OCI-LY1 (cell line): Measurements from ENCODE around the gene GNG3.
"Not testable (repeated sequence)": the region's sequence is repeated elsewhere in the genome, so short reads cannot be mapped to it uniquely, and the experiment has no call there.

ENCODE experiments used
- H2AFZ ChIP-seq: fragments of 200-600 bp; sonication (generic), shearing (Covaris generic); 2 replicates; pipeline ENCODE4 v1.6.0; 2014; ENCODE audit warnings: antibody characterized with exemption, mild to moderate bottlenecking, low read length
- H3F3A ChIP-seq: fragments of 200-600 bp; sonication (generic), shearing (Covaris generic); 2 replicates; pipeline ENCODE4 v1.6.0; 2014; ENCODE audit warnings: mild to moderate bottlenecking, antibody characterized with exemption, low read length, moderate library complexity; ENCODE audit not compliant: insufficient read depth
- H3K27ac ChIP-seq: fragments of 200-600 bp; sonication (generic); 2 replicates; pipeline ENCODE4 v1.5.1; 2014; ENCODE audit warnings: low read length, mixed run types, mild to moderate bottlenecking, low read depth; ENCODE audit not compliant: poor library complexity, severe bottlenecking
- H3K27me3 ChIP-seq: fragments of 200-600 bp; sonication (generic); 2 replicates; pipeline ENCODE4 v1.6.0; 2014; ENCODE audit warnings: antibody characterized with exemption, mild to moderate bottlenecking, low read length, moderate library complexity; ENCODE audit not compliant: insufficient read depth
- H3K36me3 ChIP-seq: fragments of 200-600 bp; sonication (generic); 2 replicates; pipeline ENCODE4 v1.6.1; 2014; ENCODE audit warnings: mild to moderate bottlenecking, antibody characterized with exemption, low read length, moderate library complexity, mixed read lengths; ENCODE audit not compliant: insufficient read depth
- H3K4me1 ChIP-seq: fragments of 200-600 bp; sonication (generic); 2 replicates; pipeline ENCODE4 v1.5.1; 2014; ENCODE audit warnings: mild to moderate bottlenecking, low read length, moderate library complexity; ENCODE audit not compliant: insufficient read depth, severe bottlenecking
- H3K4me2 ChIP-seq: fragments of 200-600 bp; sonication (generic), shearing (Covaris generic); 2 replicates; pipeline ENCODE4 v1.6.1; 2014; ENCODE audit warnings: low read length
- H3K4me3 ChIP-seq: fragments of 200-600 bp; sonication (generic); 2 replicates; pipeline ENCODE4 v1.5.1; 2014; ENCODE audit warnings: low read length, low read depth, mild to moderate bottlenecking, mixed read lengths; ENCODE audit not compliant: poor library complexity, severe bottlenecking
- H3K79me2 ChIP-seq: fragments of 200-600 bp; shearing (Covaris generic); 2 replicates; pipeline ENCODE4 v1.6.1; 2016; ENCODE audit warnings: mixed run types, low read length, mixed read lengths; ENCODE audit not compliant: insufficient read depth
- H3K9ac ChIP-seq: fragments of 200-600 bp; sonication (generic), shearing (Covaris generic); 2 replicates; pipeline ENCODE4 v1.6.1; 2014; ENCODE audit warnings: mild to moderate bottlenecking, low read length, mixed read lengths
- H3K9me2 ChIP-seq: fragments of 200-600 bp; sonication (generic), shearing (Covaris generic); 2 replicates; pipeline ENCODE4 v1.6.1; 2014; ENCODE audit warnings: low read depth, mild to moderate bottlenecking, low read length, mixed read lengths
- H3K9me3 ChIP-seq: fragments of 200-600 bp; shearing (Covaris generic); 2 replicates; pipeline ENCODE4 v1.6.1; 2014; ENCODE audit warnings: low read length, mixed read lengths
- H4K20me1 ChIP-seq: fragments of 200-600 bp; sonication (generic), shearing (Covaris generic); 2 replicates; pipeline ENCODE4 v1.6.0; 2016; ENCODE audit warnings: mild to moderate bottlenecking, low read length; ENCODE audit not compliant: insufficient read depth
- CTCF ChIP-seq: fragments of 200-600 bp; sonication (generic), shearing (Covaris generic); IDR thresholded peaks from 2 replicates; pipeline ENCODE4 v1.5.1; 2017; ENCODE audit warnings: mild to moderate bottlenecking, antibody characterized with exemption, low read length, moderate library complexity, mixed read lengths
- EZH2 ChIP-seq: fragments of 200-600 bp; sonication (generic), shearing (Covaris generic); IDR thresholded peaks from 2 replicates; pipeline ENCODE4 v1.8.0; 2017; ENCODE audit warnings: borderline replicate concordance, mixed run types, mild to moderate bottlenecking, antibody characterized with exemption, low read length, moderate library complexity, mixed read lengths

The GNG3 gene

GRCh38 chr11:62688491-62688890 is 19.0 kb upstream of the GNG3 start:
- no peak overlapping the region for H3K4me2 ChIP-seq
- H3K4me3 ChIP-seq = no peak overlapping the region
- no peaks in the 10 kb centered on the region for H3K27me3 ChIP-seq

GRCh38 chr11:62689421-62690183 is 17.9 kb upstream of the GNG3 start, which contains the start of gene LRRN4CL:
LRRN4CL (minus strand) TSS chr11:62689530; CDS start chr11:62688508, 1,022 bp downstream.
- Histone ChIP-seq H4K20me1 (no peaks in the 10 kb centered on the region), H3K9me2 (no peaks in the 10 kb centered on the region), H3K4me1 (no peaks in the 10 kb centered on the region), H3K27ac (no peak within 1 kb of the TSS), H2AFZ (no peak within 1 kb of the TSS), H3K4me3 (no peak within 1 kb of the TSS), H3K4me2 (no peak within 1 kb of the TSS), H3K36me3 (peaks cover 48% of the 10 kb centered on the region; the same call in 1 of the 2 replicates), H3K79me2 (no peaks in the 10 kb centered on the region), H3K9me3 (no peaks in the 10 kb centered on the region), H3K9ac (no peak within 1 kb of the TSS), H3F3A (no peaks in the 10 kb centered on the region), H3K27me3 (no peaks in the 10 kb centered on the region)
- TF ChIP-seq CTCF = no peak
- no peak for TF ChIP-seq EZH2

More at GRCh38 chr11:62688491-62688890, 19.0 kb upstream of the GNG3 start:
- H3K9me2 ChIP-seq = no peaks in the 10 kb centered on the region
- H4K20me1 ChIP-seq = no peaks in the 10 kb centered on the region
- H2AFZ ChIP-seq = no peak overlapping the region
- H3F3A ChIP-seq = no peaks in the 10 kb centered on the region
- TF ChIP-seq CTCF = no peak
- no peak for TF ChIP-seq EZH2
- H3K9me3 ChIP-seq = no peaks in the 10 kb centered on the region
- no peak overlapping the region for H3K9ac ChIP-seq
- peaks cover 39% of the 10 kb centered on the region; the same call in 1 of the 2 replicates for H3K36me3 ChIP-seq
- no peaks in the 10 kb centered on the region for H3K79me2 ChIP-seq
- no peaks in the 10 kb centered on the region for H3K4me1 ChIP-seq
- no peak overlapping the region for H3K27ac ChIP-seq

GRCh38 chr11:62693624-62694023 is 13.9 kb upstream of the GNG3 start:
- H3K79me2 ChIP-seq, H3K9me2 ChIP-seq, H3K27me3 ChIP-seq, H3K4me3 ChIP-seq, H3K9me3 ChIP-seq, H4K20me1 ChIP-seq, H3K4me1 ChIP-seq, H2AFZ ChIP-seq, H3F3A ChIP-seq, H3K27ac ChIP-seq, H3K9ac ChIP-seq, H3K4me2 ChIP-seq: not testable (repeated sequence)
- H3K36me3 ChIP-seq = peaks cover 52% of the 10 kb centered on the region
